ENCODE data around the gene SH3BP5.
"Not testable (repeated sequence)": the region's sequence is repeated elsewhere in the genome, so short reads cannot be mapped to it uniquely, and the experiment has no call there.

SH3BP5 gene, protein sequence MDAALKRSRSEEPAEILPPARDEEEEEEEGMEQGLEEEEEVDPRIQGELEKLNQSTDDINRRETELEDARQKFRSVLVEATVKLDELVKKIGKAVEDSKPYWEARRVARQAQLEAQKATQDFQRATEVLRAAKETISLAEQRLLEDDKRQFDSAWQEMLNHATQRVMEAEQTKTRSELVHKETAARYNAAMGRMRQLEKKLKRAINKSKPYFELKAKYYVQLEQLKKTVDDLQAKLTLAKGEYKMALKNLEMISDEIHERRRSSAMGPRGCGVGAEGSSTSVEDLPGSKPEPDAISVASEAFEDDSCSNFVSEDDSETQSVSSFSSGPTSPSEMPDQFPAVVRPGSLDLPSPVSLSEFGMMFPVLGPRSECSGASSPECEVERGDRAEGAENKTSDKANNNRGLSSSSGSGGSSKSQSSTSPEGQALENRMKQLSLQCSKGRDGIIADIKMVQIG

DNA sequence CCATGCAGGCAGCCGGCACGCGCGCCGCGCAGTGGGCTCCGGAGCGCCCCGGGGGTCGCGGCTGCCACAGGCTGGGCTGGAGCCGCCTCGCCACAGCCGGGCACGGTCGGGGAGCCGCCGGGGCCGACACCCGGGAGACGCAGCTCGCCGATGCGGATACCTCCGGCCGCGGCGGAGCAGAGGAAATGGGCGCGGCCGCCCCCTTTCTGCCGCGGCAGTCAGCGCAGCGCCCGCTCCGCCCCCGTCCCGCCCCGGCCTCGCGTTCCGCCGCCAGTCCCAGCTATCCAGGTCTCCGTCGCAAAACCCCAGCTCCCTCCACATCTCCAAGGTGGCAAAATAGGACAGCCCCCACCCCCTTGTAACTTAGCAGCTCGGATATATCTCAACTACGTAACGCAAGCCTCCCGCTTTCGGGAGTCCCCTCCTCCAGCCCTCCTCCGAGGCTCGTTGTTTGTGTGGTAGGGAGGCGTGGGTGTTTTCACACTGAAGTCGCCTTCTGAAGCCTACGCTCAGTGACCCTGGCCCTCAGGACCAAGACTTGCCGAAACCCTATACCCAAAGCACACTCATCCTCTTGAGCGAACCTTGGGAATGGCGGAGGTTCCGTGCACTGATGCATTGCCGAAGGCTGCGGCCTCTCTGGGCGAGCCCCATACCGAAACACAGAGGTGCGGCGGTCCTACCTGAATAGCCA is at the start of gene SH3BP5:
Gene SH3BP5, minus strand, starts transcription at position 182 of the 694 bp plus-strand sequence. Its CDS starts 178 bp downstream, at position 4.
- peaks cover 2 to 8% of the 10 kb centered on the region in 2 donors for H3K27me3 ChIP-seq (ENCODE audit: control insufficient read depth in 2 of 2, insufficient read depth in 2 of 2, low read length in 2 of 2)
- peaks cover 6 to 12% of the 10 kb centered on the region in 2 donors for H3K4me1 ChIP-seq (ENCODE audit: control insufficient read depth in 2 of 2, insufficient read depth in 2 of 2, low read length in 2 of 2)
- H3K9me3 ChIP-seq (ENCODE audit: control insufficient read depth in 2 of 2, low read length in 2 of 2): no peaks in the 10 kb centered on the region
- peak within 1 kb of the TSS; percentile 79 to 83 for H3K4me3 ChIP-seq (ENCODE audit: low read length in 2 of 2)
- peak within 1 kb of the TSS; percentile 73 for H3K9ac ChIP-seq (ENCODE audit: low read depth in 1 of 2, low read length in 2 of 2)
- H3K27ac ChIP-seq (ENCODE audit: low read depth in 2 of 2, low read length in 2 of 2): peak within 1 kb of the TSS; percentile 59 to 76
- H3K36me3 ChIP-seq (ENCODE audit: control insufficient read depth in 2 of 2, insufficient read depth in 2 of 2, low read length in 2 of 2): no peaks in the 10 kb centered on the region

DNA sequence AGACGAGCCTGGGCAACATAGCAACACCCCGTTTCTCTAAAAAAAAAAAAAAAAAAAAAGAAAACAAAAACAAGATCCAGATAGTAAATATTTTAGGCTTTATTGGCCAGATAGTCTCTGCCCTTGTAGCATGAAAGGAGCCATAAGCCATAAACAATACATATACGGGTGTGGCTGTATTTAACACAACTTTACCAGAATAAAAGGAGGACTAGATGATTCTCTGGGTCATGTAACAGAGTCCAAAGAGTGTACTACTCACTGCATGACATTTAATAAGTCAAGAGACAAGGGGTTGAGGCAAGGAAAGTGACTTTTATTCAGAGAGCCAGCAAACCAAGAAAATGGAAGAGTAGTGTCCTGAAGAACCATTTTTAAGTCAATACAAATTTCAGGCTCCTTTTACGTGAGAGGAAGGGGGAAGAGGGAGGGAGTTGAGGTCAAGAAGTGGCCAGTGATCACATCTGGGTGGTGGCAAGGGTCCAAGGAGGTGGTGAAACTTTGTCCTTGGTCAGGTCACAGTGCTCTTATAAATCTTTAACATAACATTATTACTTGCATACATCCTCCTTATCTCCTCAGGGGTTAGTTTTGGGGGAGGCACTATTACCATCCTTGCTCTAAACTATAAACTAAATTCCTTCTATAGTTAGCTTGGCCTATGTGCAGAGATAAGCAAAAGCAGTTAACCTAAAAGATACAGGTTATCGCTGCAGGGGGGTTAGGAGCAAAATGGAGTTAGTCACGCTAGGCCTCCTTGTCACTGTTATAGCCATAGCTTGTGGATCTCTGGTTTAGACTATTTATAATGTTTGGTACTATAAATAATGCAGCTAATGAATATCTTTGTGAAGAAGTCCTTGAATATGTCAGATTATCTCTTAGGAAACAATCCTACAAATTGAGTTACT is 48.8 kb upstream of the SH3BP5 start:
- Histone ChIP-seq H3K27ac (ENCODE audit: low read depth in 2 of 2, low read length in 2 of 2) (no peak overlapping the region), H3K36me3 (ENCODE audit: control insufficient read depth in 2 of 2, insufficient read depth in 2 of 2, low read length in 2 of 2) (no peaks in the 10 kb centered on the region), H3K9me3 (ENCODE audit: control insufficient read depth in 2 of 2, low read length in 2 of 2) (no peaks in the 10 kb centered on the region), H3K4me1 (ENCODE audit: control insufficient read depth in 2 of 2, insufficient read depth in 2 of 2, low read length in 2 of 2) (peaks cover 9 to 10% of the 10 kb centered on the region in 2 donors), H3K27me3 (ENCODE audit: control insufficient read depth in 2 of 2, insufficient read depth in 2 of 2, low read length in 2 of 2) (no peaks in the 10 kb centered on the region), H3K9ac (ENCODE audit: low read depth in 1 of 2, low read length in 2 of 2) (no peak overlapping the region), H3K4me3 (ENCODE audit: low read length in 2 of 2) (peak overlapping the region in 1 of 2 donors; percentile 7)

DNA sequence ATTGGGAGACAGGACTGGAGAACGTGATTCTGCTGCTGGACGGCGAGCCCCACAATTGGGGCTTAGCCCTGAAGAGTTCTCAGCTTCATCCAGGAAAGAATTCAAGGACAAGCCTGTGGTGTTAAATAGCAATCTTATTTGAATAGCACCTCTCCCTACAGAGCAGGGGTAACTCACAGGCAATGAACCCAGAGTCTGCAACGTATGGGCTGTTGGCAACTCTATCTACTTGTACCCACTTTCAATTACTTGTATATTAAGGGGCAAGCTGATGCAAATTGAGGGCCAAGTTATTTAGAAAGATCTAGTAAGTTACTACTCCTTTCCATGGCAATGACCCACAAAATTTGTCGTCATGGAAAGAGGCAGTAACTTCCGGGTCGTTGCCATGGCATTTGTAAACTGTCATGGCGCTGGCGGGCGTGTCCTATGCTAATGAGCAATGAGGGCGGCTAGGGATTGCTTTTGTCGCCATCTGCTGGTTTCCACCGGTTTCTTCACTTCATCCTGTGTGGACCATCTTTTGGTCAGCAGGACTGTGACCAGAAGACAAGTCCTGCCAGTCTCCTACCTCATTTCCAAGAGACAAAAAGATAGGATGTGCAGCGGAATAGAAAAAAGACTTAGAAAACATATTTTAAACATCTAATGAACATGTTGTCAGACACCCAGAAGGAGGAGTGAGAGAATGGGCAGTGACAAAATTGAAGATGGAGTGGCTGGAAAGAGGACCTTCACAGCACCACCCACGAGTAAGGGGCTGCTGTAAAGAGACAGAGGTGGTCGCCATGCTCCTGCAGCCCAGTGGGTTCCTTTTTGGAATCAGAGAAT is 45.8 kb upstream of the SH3BP5 start:
- peak overlapping the region; percentile 16 to 44 for H3K27ac ChIP-seq (ENCODE audit: low read depth in 2 of 2, low read length in 2 of 2)
- no peak overlapping the region for H3K9ac ChIP-seq (ENCODE audit: low read depth in 1 of 2, low read length in 2 of 2)
- H3K9me3 ChIP-seq (ENCODE audit: control insufficient read depth in 2 of 2, low read length in 2 of 2): no peaks in the 10 kb centered on the region
- no peaks in the 10 kb centered on the region for H3K36me3 ChIP-seq (ENCODE audit: control insufficient read depth in 2 of 2, insufficient read depth in 2 of 2, low read length in 2 of 2)
- H3K4me3 ChIP-seq (ENCODE audit: low read length in 2 of 2): peak overlapping the region; percentile 4 to 8
- peaks cover 9 to 10% of the 10 kb centered on the region in 2 donors for H3K4me1 ChIP-seq (ENCODE audit: control insufficient read depth in 2 of 2, insufficient read depth in 2 of 2, low read length in 2 of 2)
- no peaks in the 10 kb centered on the region for H3K27me3 ChIP-seq (ENCODE audit: control insufficient read depth in 2 of 2, insufficient read depth in 2 of 2, low read length in 2 of 2)

DNA sequence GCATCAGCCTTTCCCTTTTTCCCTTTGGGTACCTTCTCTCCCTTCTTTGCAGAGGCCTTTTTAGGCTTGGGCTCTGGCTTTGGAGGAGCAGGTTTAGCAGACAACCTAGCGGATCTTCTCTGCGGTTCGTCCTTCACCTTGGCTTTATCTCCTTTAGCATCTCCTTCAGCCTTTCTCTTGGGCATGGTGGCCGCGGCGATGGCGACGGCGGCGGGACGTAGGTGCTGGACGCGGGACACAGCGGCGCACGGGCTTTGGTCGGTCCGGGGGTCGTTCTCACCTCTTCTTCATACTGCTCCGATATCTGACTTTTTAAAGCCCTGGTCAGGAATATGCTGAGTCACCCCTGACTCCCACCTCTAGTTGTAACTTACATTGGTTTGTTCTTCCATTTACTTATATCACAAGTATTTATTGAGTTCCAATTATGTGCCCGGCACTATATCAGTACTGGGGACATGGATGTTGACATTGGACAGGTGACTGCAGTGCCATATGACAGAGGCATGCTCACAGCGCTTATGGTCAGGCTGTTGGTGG is 43.1 kb upstream of the SH3BP5 start:
- no peaks in the 10 kb centered on the region for H3K9me3 ChIP-seq (ENCODE audit: control insufficient read depth in 2 of 2, low read length in 2 of 2)
- no peaks in the 10 kb centered on the region for H3K27me3 ChIP-seq (ENCODE audit: control insufficient read depth in 2 of 2, insufficient read depth in 2 of 2, low read length in 2 of 2)
- H3K36me3 ChIP-seq (ENCODE audit: control insufficient read depth in 2 of 2, insufficient read depth in 2 of 2, low read length in 2 of 2): no peaks in the 10 kb centered on the region
- H3K27ac ChIP-seq (ENCODE audit: low read depth in 2 of 2, low read length in 2 of 2): no peak overlapping the region
- H3K4me3 ChIP-seq (ENCODE audit: low read length in 2 of 2): no peak overlapping the region
- H3K4me1 ChIP-seq (ENCODE audit: control insufficient read depth in 2 of 2, insufficient read depth in 2 of 2, low read length in 2 of 2): peaks cover 3 to 4% of the 10 kb centered on the region in 2 donors
- H3K9ac ChIP-seq (ENCODE audit: low read depth in 1 of 2, low read length in 2 of 2): no peak overlapping the region

DNA sequence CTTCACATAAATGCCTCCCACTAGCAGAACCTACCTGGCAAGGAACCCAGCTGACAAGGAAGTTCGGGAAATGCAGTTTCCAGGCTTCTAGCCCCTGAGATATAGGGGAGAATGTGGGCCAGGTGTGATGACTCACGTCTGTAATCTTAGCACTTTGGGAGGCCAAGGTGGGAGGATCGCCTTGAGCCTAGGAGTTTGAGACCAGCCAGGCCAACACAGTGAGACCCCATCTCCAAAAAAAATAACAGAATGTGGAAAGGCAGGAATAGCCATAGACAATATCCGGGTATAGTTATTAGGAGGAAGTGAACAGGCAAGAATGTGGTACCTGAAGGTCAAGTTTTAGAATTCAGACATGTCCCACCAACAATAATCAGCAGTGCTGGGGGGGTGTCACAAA is 40.5 kb upstream of the SH3BP5 start:
- H3K4me3 ChIP-seq (ENCODE audit: low read length in 2 of 2): no peak overlapping the region
- H3K36me3 ChIP-seq (ENCODE audit: control insufficient read depth in 2 of 2, insufficient read depth in 2 of 2, low read length in 2 of 2): no peaks in the 10 kb centered on the region
- H3K9me3 ChIP-seq (ENCODE audit: control insufficient read depth in 2 of 2, low read length in 2 of 2): no peaks in the 10 kb centered on the region
- no peaks in the 10 kb centered on the region for H3K27me3 ChIP-seq (ENCODE audit: control insufficient read depth in 2 of 2, insufficient read depth in 2 of 2, low read length in 2 of 2)
- H3K9ac ChIP-seq (ENCODE audit: low read depth in 1 of 2, low read length in 2 of 2): no peak overlapping the region
- peaks cover 2% of the 10 kb centered on the region in 2 donors for H3K4me1 ChIP-seq (ENCODE audit: control insufficient read depth in 2 of 2, insufficient read depth in 2 of 2, low read length in 2 of 2)
- no peak overlapping the region for H3K27ac ChIP-seq (ENCODE audit: low read depth in 2 of 2, low read length in 2 of 2)

DNA sequence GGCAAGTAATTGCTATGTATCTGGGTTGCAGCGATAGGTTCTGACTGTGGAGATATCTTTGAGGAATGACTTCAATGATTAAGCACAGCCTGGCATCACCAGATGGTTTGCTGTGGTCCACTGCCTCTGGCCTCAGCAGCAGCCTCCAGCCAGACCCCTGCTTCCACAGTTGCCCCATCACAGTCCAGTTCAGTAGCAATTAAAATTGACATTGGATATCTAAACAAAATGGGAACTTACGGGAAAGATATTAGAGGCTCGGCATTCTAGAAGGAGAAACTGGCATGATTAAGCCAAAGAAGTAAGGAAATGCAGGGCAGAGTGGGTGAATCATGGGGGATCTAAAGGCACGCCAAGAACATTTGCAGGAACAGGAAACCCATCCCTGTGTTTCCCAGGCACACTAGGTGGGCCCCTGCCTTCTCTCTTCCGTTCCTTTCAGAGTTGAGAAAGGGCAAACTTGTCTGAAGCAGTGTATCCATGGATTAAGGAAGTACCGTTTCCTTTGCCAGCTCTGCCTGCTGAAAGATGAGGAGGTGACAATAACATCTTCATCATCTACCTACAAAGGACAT is 36.3 kb upstream of the SH3BP5 start:
- Histone ChIP-seq H3K4me3 (ENCODE audit: low read length in 2 of 2) (no peak overlapping the region), H3K27me3 (ENCODE audit: control insufficient read depth in 2 of 2, insufficient read depth in 2 of 2, low read length in 2 of 2) (no peaks in the 10 kb centered on the region), H3K9ac (ENCODE audit: low read depth in 1 of 2, low read length in 2 of 2) (no peak overlapping the region), H3K9me3 (ENCODE audit: control insufficient read depth in 2 of 2, low read length in 2 of 2) (no peaks in the 10 kb centered on the region), H3K4me1 (ENCODE audit: control insufficient read depth in 2 of 2, insufficient read depth in 2 of 2, low read length in 2 of 2) (no peaks in the 10 kb centered on the region), H3K27ac (ENCODE audit: low read depth in 2 of 2, low read length in 2 of 2) (no peak overlapping the region), H3K36me3 (ENCODE audit: control insufficient read depth in 2 of 2, insufficient read depth in 2 of 2, low read length in 2 of 2) (no peaks in the 10 kb centered on the region)

DNA sequence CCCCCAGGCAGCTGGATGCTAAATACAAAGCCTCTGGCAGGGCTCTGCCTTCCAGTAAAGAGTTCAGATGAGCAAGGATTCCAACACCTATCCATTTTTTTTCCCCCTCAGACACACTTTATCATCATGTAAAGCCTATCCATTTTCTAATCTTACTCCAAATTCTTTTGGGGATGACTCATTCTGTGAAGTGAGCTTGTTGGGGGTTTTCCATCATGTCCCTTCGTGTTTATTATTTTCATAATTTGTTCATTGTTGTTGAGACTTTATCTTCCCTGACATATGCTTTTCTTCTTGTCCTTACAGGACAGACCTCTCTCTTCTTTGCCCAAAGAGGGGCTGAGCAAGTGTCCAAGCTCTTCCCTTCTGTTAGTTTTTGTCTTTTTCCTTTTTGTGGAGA is 34.7 kb upstream of the SH3BP5 start:
- H3K9ac ChIP-seq (ENCODE audit: low read depth in 1 of 2, low read length in 2 of 2): no peak overlapping the region
- no peak overlapping the region for H3K4me3 ChIP-seq (ENCODE audit: low read length in 2 of 2)
- H3K36me3 ChIP-seq (ENCODE audit: control insufficient read depth in 2 of 2, insufficient read depth in 2 of 2, low read length in 2 of 2): no peaks in the 10 kb centered on the region
- no peak overlapping the region for H3K27ac ChIP-seq (ENCODE audit: low read depth in 2 of 2, low read length in 2 of 2)
- H3K27me3 ChIP-seq (ENCODE audit: control insufficient read depth in 2 of 2, insufficient read depth in 2 of 2, low read length in 2 of 2): no peaks in the 10 kb centered on the region
- peaks cover 0 to 4% of the 10 kb centered on the region in 2 donors for H3K4me1 ChIP-seq (ENCODE audit: control insufficient read depth in 2 of 2, insufficient read depth in 2 of 2, low read length in 2 of 2)
- H3K9me3 ChIP-seq (ENCODE audit: control insufficient read depth in 2 of 2, low read length in 2 of 2): no peaks in the 10 kb centered on the region

DNA sequence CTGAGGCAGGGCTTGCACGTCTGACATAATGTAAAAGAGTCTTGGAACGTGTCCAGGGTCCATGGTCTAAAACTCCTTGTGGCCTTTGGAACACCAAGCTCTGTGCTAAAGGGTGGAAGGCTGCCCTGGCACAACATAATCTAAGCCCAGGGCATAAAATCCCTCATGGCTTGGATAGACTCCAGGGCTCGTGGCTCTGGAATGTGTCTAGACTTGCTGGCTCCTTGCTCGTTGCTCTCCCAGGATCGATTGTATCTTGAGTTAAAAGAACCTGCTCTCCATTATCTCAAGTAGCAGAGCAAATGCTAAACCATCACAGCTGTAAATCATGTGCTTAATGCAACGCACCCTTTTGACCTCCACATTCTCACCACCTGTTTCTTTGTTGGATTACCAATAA is 31.7 kb upstream of the SH3BP5 start:
- H3K9me3 ChIP-seq (ENCODE audit: control insufficient read depth in 2 of 2, low read length in 2 of 2); H3K4me1 ChIP-seq (ENCODE audit: control insufficient read depth in 2 of 2, insufficient read depth in 2 of 2, low read length in 2 of 2); H3K9ac ChIP-seq (ENCODE audit: low read depth in 1 of 2, low read length in 2 of 2); H3K36me3 ChIP-seq (ENCODE audit: control insufficient read depth in 2 of 2, insufficient read depth in 2 of 2, low read length in 2 of 2); H3K27ac ChIP-seq (ENCODE audit: low read depth in 2 of 2, low read length in 2 of 2); H3K4me3 ChIP-seq (ENCODE audit: low read length in 2 of 2); H3K27me3 ChIP-seq (ENCODE audit: control insufficient read depth in 2 of 2, insufficient read depth in 2 of 2, low read length in 2 of 2): not testable (repeated sequence)

Data from mucosa of rectum (tissue), 2 donors.